ENCODE results near the gene USP14. TPM values are rescaled to one million over a fixed set of nuclear protein-coding genes. Genes with fewer than 3 reads are reported as not detected.

USP14 gene
- total RNA-seq, 1 experiment from 2014 or later = 83.8 TPM

DNA sequence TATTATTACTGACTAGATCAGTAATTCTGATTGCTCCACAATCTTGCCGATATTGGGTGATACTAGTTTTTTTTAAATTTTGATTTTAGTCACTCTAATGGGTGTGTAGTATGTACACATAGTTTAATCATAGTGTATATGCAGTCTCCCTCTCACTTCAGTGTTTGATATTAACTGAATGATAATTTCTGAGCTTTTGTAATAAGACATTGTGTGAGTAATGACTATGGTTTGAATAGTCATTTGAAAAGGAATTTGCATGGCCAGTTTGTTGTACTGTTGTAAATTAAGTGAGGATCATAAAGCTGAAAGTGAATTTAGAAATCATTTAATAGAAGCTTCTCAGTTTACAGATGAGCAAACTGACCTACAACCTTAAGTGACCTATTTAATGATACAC, 33.4 kb downstream of the USP14 start:
- H3F3A ChIP-seq (ENCODE audit: insufficient read depth, low read depth) = no peaks in the 10 kb centered on the region
- DNase-seq = no peak
- peaks cover 5% of the 10 kb centered on the region for H4K20me1 ChIP-seq (ENCODE audit: insufficient read depth)
- peaks cover 53% of the 10 kb centered on the region for H3K79me2 ChIP-seq (ENCODE audit: low read depth)
- no TSS peak for BruUV-seq (replicated peaks)
- no peak overlapping the region for H2AFZ ChIP-seq
- intact Hi-C loops (cut with micrococcal nuclease; ENCODE audit: unreplicated experiment) = no loop called here
- H3K27ac ChIP-seq = no peak overlapping the region
- H3K4me3 ChIP-seq = no peak overlapping the region
- POLR2A ChIA-PET (ENCODE audit: unreplicated experiment) = no interaction called here
- H3K9me3 ChIP-seq (ENCODE audit: insufficient read depth, low read depth) = no peaks in the 10 kb centered on the region; the same call in 1 of the 2 replicates
- CTCF ChIA-PET = no interaction called here
- H3K4me1 ChIP-seq (replicated peaks; ENCODE audit: insufficient read depth) = no peaks in the 10 kb centered on the region
- H3K9me2 ChIP-seq (ENCODE audit: insufficient read depth) = no peaks in the 10 kb centered on the region
- no peak overlapping the region for H3K4me2 ChIP-seq
- H3K27me3 ChIP-seq (ENCODE audit: insufficient read depth, low read depth) = no peaks in the 10 kb centered on the region
- H3K36me3 ChIP-seq (ENCODE audit: low read depth) = peaks cover 8% of the 10 kb centered on the region
- TF ChIP-seq EZH2 (IDR thresholded peaks at IDR 0.05; ENCODE audit: low read depth) = no peak
- TF ChIP-seq, protein P1, sequence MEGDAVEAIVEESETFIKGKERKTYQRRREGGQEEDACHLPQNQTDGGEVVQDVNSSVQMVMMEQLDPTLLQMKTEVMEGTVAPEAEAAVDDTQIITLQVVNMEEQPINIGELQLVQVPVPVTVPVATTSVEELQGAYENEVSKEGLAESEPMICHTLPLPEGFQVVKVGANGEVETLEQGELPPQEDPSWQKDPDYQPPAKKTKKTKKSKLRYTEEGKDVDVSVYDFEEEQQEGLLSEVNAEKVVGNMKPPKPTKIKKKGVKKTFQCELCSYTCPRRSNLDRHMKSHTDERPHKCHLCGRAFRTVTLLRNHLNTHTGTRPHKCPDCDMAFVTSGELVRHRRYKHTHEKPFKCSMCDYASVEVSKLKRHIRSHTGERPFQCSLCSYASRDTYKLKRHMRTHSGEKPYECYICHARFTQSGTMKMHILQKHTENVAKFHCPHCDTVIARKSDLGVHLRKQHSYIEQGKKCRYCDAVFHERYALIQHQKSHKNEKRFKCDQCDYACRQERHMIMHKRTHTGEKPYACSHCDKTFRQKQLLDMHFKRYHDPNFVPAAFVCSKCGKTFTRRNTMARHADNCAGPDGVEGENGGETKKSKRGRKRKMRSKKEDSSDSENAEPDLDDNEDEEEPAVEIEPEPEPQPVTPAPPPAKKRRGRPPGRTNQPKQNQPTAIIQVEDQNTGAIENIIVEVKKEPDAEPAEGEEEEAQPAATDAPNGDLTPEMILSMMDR (conservative IDR thresholded peaks at IDR 0.05) = no peak

DNA sequence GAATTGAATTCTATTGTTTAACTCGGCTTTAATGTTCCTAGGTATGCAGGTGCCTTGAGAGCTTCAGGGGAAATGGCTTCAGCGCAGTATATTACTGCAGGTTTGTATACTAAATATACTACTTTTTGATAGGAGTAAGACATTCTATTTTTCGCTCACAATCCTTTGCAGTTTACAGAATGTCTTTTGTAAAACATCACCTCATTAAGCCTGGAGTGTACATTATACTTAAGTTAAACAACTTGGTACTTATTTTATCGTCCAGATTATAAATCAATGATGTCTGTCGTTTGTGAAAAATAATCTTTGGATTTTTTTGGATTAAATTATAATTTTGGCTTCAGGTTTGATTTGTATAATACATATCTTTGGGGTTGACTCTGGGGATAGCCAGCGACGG, 34.4 kb downstream of the USP14 start:
- H3K9me2 ChIP-seq (ENCODE audit: insufficient read depth) = no peaks in the 10 kb centered on the region
- no peaks in the 10 kb centered on the region for H3F3A ChIP-seq (ENCODE audit: insufficient read depth, low read depth)
- H3K4me1 ChIP-seq (replicated peaks; ENCODE audit: insufficient read depth) = no peaks in the 10 kb centered on the region
- no peak overlapping the region for H2AFZ ChIP-seq
- no peak overlapping the region for H3K4me2 ChIP-seq
- H3K36me3 ChIP-seq (ENCODE audit: low read depth) = peaks cover 8% of the 10 kb centered on the region
- no peaks in the 10 kb centered on the region for H3K27me3 ChIP-seq (ENCODE audit: insufficient read depth, low read depth)
- no peak overlapping the region for H3K4me3 ChIP-seq
- H3K9me3 ChIP-seq (ENCODE audit: insufficient read depth, low read depth) = no peaks in the 10 kb centered on the region
- H3K27ac ChIP-seq = no peak overlapping the region
- ChIA-PET POLR2A (ENCODE audit: unreplicated experiment) (no interaction called here), CTCF (no interaction called here)
- peaks cover 5% of the 10 kb centered on the region for H4K20me1 ChIP-seq (ENCODE audit: insufficient read depth)
- intact Hi-C loops (cut with micrococcal nuclease; ENCODE audit: unreplicated experiment) = no loop called here
- DNase-seq = no peak
- no peak for TF ChIP-seq EZH2 (IDR thresholded peaks at IDR 0.05; ENCODE audit: low read depth)
- TF ChIP-seq, protein P1 (conservative IDR thresholded peaks at IDR 0.05) = no peak
- no TSS peak for BruUV-seq (replicated peaks)
- H3K79me2 ChIP-seq (ENCODE audit: low read depth) = peaks cover 46% of the 10 kb centered on the region

DNA sequence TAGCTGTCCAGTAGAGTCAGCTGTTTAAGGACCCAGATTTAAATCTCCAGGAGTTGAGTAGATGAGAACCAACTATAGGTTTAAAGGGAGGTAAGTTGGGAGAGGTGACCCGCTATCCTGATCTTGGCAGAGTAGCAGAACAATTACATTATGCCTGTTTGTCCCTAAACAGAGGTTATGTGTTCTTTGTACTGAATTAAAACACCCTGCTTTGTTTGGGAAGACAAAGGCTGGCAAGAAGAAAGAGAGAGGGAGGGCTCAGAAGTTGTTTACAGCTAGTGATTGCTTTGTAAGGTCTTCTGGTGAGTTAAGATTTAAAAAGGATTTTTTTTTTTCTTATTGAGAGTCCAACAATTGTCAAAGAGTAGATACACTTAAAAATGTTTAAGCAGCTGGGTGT, 37.3 kb downstream of the USP14 start:
- Histone ChIP-seq H4K20me1 (ENCODE audit: insufficient read depth) (peaks cover 5% of the 10 kb centered on the region; the same call in 1 of the 2 replicates), H3K9me2 (ENCODE audit: insufficient read depth) (no peaks in the 10 kb centered on the region), H3K4me3 (no peak overlapping the region), H3K36me3 (ENCODE audit: low read depth) (peaks cover 19% of the 10 kb centered on the region), H3K27ac (no peak overlapping the region), H3K9me3 (ENCODE audit: insufficient read depth, low read depth) (no peaks in the 10 kb centered on the region), H3K4me2 (no peak overlapping the region), H2AFZ (no peak overlapping the region), H3K4me1 (replicated peaks; ENCODE audit: insufficient read depth) (no peaks in the 10 kb centered on the region), H3K27me3 (ENCODE audit: insufficient read depth, low read depth) (no peaks in the 10 kb centered on the region), H3K79me2 (ENCODE audit: low read depth) (peaks cover 19% of the 10 kb centered on the region; the same call in 1 of the 2 replicates), H3F3A (ENCODE audit: insufficient read depth, low read depth) (no peaks in the 10 kb centered on the region)
- intact Hi-C loops (cut with micrococcal nuclease; ENCODE audit: unreplicated experiment) = no loop called here
- no peak for DNase-seq
- ChIA-PET CTCF (no interaction called here), POLR2A (ENCODE audit: unreplicated experiment) (no interaction called here)
- TF ChIP-seq EZH2 (IDR thresholded peaks at IDR 0.05; ENCODE audit: low read depth) = no peak
- TF ChIP-seq, protein P1 (conservative IDR thresholded peaks at IDR 0.05) = no peak
- no TSS peak for BruUV-seq (replicated peaks)
